Sigmoid colon (tissue), 7 donors: ENCODE measurements around the gene B3GAT1. TPM values are rescaled to one million over a fixed set of nuclear protein-coding genes. Genes with fewer than 3 reads are reported as not detected.

Experiments used
- DNase-seq: peaks from one replicate; pipeline ENCODE4 v3.0.0-alpha.2; 2019
- H3K27ac ChIP-seq, 4 donors: fragments of 200-600 bp; sonication (generic); one replicate each; pipeline ENCODE4 v1.5.1; 2016 to 2019; ENCODE audit warnings: mild to moderate bottlenecking in 1 of 4
- H3K27me3 ChIP-seq, 3 donors: fragments of 200-600 bp; sonication (generic); one replicate each; pipeline ENCODE4 v1.5.1; 2019; ENCODE audit warnings: mild to moderate bottlenecking in 1 of 3
- H3K36me3 ChIP-seq, 4 donors: fragments of 200-600 bp; sonication (generic); one replicate each; pipeline ENCODE4 v1.5.1; 2016 to 2019
- H3K4me1 ChIP-seq, 4 donors: fragments of 200-600 bp; sonication (generic); one replicate each; pipeline ENCODE4 v1.5.1; 2017 to 2019
- H3K4me3 ChIP-seq, 4 donors: fragments of 200-600 bp; sonication (generic); one replicate each; pipeline ENCODE4 v1.5.1; 2017 to 2019; ENCODE audit warnings: mild to moderate bottlenecking in 2 of 4, moderate library complexity in 1 of 4
- H3K9me3 ChIP-seq, 4 donors: fragments of 200-600 bp in 3 of 4; sonication (generic) in 3 of 4; one replicate each; pipeline versions ENCODE4 v1.5.1 to v1.6.1; 2013 to 2019
- EP300 ChIP-seq, 4 donors: sonication (generic); formaldehyde crosslinking; IDR thresholded peaks; one replicate each; pipeline ENCODE4 v1.6.1; 2017; ENCODE audit warnings: antibody characterized with exemption in 4 of 4
- POLR2A ChIP-seq, 2 donors: fragments of 450-650 bp; IDR thresholded peaks; one replicate each; pipeline ENCODE4 v1.6.1; 2016; ENCODE audit warnings: antibody characterized with exemption in 2 of 2, mild to moderate bottlenecking in 2 of 2, moderate library complexity in 2 of 2
- POLR2AphosphoS5 ChIP-seq, 4 donors: sonication (generic); formaldehyde crosslinking; IDR thresholded peaks; one replicate each; pipeline ENCODE4 v1.6.1; 2017; ENCODE audit warnings: antibody characterized with exemption in 4 of 4
- whole genome bisulfite sequencing, 2 donors: extraction: QIAGEN DNeasy Blood & Tissue Kit; methylation state at CpG; one replicate each; pipeline ENCODE4 v1.1.7; 2013; 5-methylcytosine and 5-hydroxymethylcytosine counted together
- intact Hi-C: fragments of 100-400 bp; cut with DNase I; formaldehyde crosslinking; loops from one replicate; pipeline ENCODE4 v1.15.1; 2023
- polyA plus RNA-seq, 3 donors: library from polyadenylated mRNA; stranded (reverse); fragments of 200-250 nt; gene quantifications; one replicate each; pipeline ENCODE4 v1.2.3, GENCODE V29; 2013
- total RNA-seq, 4 donors: library from RNA; depleted of rRNA; stranded (reverse); fragments of >200 nt; gene quantifications; one replicate each; pipeline ENCODE4 v1.1.0, GENCODE V29; 2016
- TF ChIP-seq, protein P1 (sequence below), 4 experiments: fragments of 450-650 bp in 3 of 4; fragments of 200-600 bp in 1 of 4; IDR thresholded peaks; one replicate each; pipeline ENCODE4 v1.5.1; 2016 to 2019; ENCODE audit warnings: antibody characterized with exemption in 4 of 4, mild to moderate bottlenecking in 3 of 4, moderate library complexity in 2 of 4
- donor health status: healthy with polysubstance abuse.
- donor health status: Bipolar disorder and iron deficiency.
- donor health status: healthy.

Gene B3GAT1
- total and polyA plus RNA-seq, 7 donors, result 0.16 to 0.63 (median 0.27) TPM; not detected in 3

DNA sequence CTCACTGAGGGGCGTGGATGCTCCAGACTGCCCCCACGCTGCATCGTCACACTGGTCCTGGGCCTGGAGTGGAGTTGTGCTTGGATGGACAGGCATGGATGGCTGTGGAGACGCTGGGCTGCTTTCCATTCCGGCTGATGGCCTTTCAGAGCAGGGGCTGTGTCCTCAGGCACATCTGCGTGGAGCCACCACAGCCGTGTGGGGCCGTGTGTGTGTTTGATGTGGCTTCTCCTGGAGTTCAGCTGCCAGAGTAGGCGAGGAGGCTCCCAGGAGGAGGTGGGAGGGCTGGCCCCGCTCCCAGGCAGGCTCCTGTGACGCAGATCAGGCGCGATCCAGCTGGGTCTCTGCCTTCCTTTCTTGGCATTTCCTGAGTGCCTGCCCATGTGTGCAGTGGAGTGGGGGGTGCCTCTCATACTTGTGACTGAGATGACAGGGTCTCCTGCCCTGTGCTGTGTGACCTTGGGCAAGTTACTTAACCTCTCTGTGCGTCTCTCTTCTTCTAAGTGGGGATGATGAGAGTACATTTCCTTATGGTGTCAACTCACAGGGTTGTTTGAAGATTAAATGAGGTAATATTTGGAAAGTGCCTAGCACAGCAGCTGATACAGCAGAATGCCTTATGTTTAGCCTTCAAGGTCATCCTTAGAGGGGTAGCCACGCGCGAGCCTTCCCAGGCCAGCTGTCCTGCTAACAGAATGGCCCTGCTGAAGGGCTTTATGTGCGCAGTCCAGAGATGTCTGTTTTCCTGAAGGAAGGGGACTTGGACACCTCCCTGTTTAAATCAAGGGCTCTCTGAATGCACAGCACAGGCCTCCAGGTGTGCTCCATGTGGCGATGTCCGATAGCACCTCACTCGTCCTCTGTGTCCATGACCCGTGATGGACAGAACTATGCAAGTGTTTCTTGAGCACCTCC is 46.8 kb downstream of the B3GAT1 start:
- peak; percentile 55 for DNase-seq
- H3K27me3 ChIP-seq, result no peaks in the 10 kb centered on the region
- H3K36me3 ChIP-seq, result peaks cover 0 to 50% (median 8%) of the 10 kb centered on the region in 4 donors
- no peak overlapping the region for H3K27ac ChIP-seq
- H3K4me1 ChIP-seq, result peaks cover 0 to 5% (median 0%) of the 10 kb centered on the region in 4 donors
- no peak overlapping the region for H3K4me3 ChIP-seq
- WGBS, 2 donors, result 70 to 87% methylated on average over 22 of the region's 22 CpGs
- TF ChIP-seq POLR2AphosphoS5 (IDR thresholded peaks at IDR 0.05), result no peak
- no peak for TF ChIP-seq POLR2A (IDR thresholded peaks at IDR 0.05)
- no peak for TF ChIP-seq EP300 (IDR thresholded peaks at IDR 0.05)
- TF ChIP-seq, protein P1, sequence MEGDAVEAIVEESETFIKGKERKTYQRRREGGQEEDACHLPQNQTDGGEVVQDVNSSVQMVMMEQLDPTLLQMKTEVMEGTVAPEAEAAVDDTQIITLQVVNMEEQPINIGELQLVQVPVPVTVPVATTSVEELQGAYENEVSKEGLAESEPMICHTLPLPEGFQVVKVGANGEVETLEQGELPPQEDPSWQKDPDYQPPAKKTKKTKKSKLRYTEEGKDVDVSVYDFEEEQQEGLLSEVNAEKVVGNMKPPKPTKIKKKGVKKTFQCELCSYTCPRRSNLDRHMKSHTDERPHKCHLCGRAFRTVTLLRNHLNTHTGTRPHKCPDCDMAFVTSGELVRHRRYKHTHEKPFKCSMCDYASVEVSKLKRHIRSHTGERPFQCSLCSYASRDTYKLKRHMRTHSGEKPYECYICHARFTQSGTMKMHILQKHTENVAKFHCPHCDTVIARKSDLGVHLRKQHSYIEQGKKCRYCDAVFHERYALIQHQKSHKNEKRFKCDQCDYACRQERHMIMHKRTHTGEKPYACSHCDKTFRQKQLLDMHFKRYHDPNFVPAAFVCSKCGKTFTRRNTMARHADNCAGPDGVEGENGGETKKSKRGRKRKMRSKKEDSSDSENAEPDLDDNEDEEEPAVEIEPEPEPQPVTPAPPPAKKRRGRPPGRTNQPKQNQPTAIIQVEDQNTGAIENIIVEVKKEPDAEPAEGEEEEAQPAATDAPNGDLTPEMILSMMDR (IDR thresholded peaks at IDR 0.05), result no peak
- intact Hi-C loops, result no loop called here
- no peaks in the 10 kb centered on the region for H3K9me3 ChIP-seq

DNA sequence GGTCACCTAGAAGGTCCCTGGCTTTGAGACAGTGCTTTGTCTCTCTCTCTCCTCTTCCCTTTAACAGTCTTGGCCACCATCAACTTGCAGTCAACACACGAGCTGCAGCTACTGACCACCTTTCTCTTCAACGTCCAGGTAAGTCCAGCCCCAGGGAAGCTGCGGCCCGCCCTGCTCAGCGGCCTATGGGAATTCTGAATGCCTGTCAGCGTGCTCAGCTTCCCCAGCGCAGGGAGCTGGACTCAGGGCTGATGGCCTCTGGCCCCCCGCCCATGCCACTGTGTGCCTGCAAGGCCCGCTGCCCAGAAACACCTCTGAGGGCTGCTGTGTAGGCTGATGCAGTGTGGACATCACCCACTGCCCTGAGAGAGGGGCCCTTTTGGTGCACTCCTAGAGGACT is 47.8 kb downstream of the B3GAT1 start:
- intact Hi-C loops, result no loop called here

DNA sequence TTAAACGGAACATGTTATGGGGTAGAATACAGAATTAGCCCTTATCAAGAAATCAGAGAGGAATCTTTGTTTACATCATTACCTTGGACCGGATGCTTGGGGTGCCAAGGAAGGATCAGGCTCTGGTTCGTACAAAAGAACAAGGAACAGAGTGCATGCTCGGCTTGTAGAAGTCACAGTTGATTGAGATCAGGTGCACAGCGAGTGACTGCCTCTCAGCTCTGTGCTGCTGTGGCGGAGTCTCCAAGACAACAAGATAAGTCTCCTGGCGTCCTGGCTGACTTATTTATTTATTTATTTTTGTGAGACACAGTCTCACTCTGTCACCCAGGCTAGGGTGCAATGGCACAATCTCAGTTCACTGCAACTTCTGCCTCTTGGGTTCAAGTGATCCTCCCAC is 48.5 kb downstream of the B3GAT1 start:
- Histone ChIP-seq H3K27me3 (no peaks in the 10 kb centered on the region), H3K27ac (no peak overlapping the region), H3K4me1 (peaks cover 0 to 11% (median 0%) of the 10 kb centered on the region in 4 donors), H3K36me3 (peaks cover 0 to 48% (median under 1%) of the 10 kb centered on the region in 4 donors), H3K4me3 (no peak overlapping the region), H3K9me3 (no peaks in the 10 kb centered on the region)
- peak; percentile 25 for DNase-seq
- 84 to 87% methylated on average over 7 of the region's 7 CpGs for WGBS, 2 donors
- intact Hi-C loops, result no loop called here
- TF ChIP-seq POLR2A (IDR thresholded peaks at IDR 0.05), result no peak
- TF ChIP-seq, protein P1 (IDR thresholded peaks at IDR 0.05), result no peak
- no peak for TF ChIP-seq EP300 (IDR thresholded peaks at IDR 0.05)
- no peak for TF ChIP-seq POLR2AphosphoS5 (IDR thresholded peaks at IDR 0.05)

More for the DNA sequence above, 47.8 kb downstream of the B3GAT1 start:
- peaks cover 0 to 48% (median 3%) of the 10 kb centered on the region in 4 donors for H3K36me3 ChIP-seq
- TF ChIP-seq POLR2AphosphoS5 (IDR thresholded peaks at IDR 0.05) (no peak), POLR2A (IDR thresholded peaks at IDR 0.05) (no peak), EP300 (IDR thresholded peaks at IDR 0.05) (no peak)
- TF ChIP-seq, protein P1 (IDR thresholded peaks at IDR 0.05), result no peak
- no peak overlapping the region for H3K27ac ChIP-seq
- H3K4me1 ChIP-seq, result peaks cover 0 to 11% (median 0%) of the 10 kb centered on the region in 4 donors
- no peak overlapping the region for H3K4me3 ChIP-seq
- H3K9me3 ChIP-seq, result no peaks in the 10 kb centered on the region
- DNase-seq, result peak; percentile 61
- 88 to 93% methylated on average over 9 of the region's 9 CpGs for WGBS, 2 donors
- no peaks in the 10 kb centered on the region for H3K27me3 ChIP-seq

DNA sequence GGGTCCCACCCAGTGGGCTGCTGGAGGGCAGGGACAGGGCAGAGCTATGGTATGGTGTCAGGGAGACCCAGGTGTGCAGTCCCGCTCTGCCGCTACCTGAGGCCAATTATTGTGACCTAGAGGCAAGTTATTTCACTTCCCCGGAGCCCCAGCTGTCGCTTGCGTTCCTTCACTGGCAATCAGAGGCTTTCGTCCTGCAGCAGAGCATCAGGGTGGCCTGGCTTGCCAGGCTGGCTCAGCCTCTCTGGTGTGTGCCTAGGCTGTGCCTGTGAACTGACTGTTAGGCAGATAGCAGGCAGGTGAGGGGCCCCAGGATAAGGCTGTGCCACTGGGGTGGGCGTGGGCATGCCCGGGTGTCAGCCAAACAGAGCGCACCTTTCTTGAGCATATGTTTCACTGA is 48.9 kb downstream of the B3GAT1 start:
- Histone ChIP-seq H3K36me3 (peaks cover 0 to 48% (median 2%) of the 10 kb centered on the region in 4 donors), H3K9me3 (no peaks in the 10 kb centered on the region), H3K27me3 (no peaks in the 10 kb centered on the region), H3K27ac (no peak overlapping the region), H3K4me3 (no peak overlapping the region), H3K4me1 (peaks cover 0 to 11% (median 0%) of the 10 kb centered on the region in 4 donors)
- intact Hi-C loops, result no loop called here
- TF ChIP-seq POLR2AphosphoS5 (IDR thresholded peaks at IDR 0.05), result no peak
- no peak for TF ChIP-seq EP300 (IDR thresholded peaks at IDR 0.05)
- TF ChIP-seq POLR2A (IDR thresholded peaks at IDR 0.05), result no peak
- TF ChIP-seq, protein P1 (IDR thresholded peaks at IDR 0.05), result no peak
- DNase-seq, result peak; percentile 45
- 91 to 93% methylated on average over 9 of the region's 9 CpGs for WGBS, 2 donors
